ENCODE data around the gene SMLR1.

SMLR1 gene

GRCh38 chr6:130831607-130832006 lies 4.4 kb downstream of the SMLR1 start:
- no peak for ATAC-seq (replicated peaks; ENCODE audit: extremely low read depth, poor library complexity, severe bottlenecking)
- no peaks in the 10 kb centered on the region for H3K27me3 Mint-ChIP-seq
- no peaks in the 10 kb centered on the region for H3K36me3 Mint-ChIP-seq (ENCODE audit: insufficient read depth)
- no peak overlapping the region for H3K27ac Mint-ChIP-seq (ENCODE audit: low read depth)
- no peaks in the 10 kb centered on the region for H3K9me3 Mint-ChIP-seq
- H3K4me3 Mint-ChIP-seq, result no peak overlapping the region
- DNase-seq (ENCODE audit: low spot score in 2 of 2), result no peak
- H3K4me1 Mint-ChIP-seq, result no peaks in the 10 kb centered on the region

- H3K27ac Mint-ChIP-seq (ENCODE audit: low read depth), result no peak overlapping the region
Measured at GRCh38 chr6:130833569-130833968, 6.4 kb downstream of the SMLR1 start.

GRCh38 chr6:130834482-130835251 lies 7.5 kb downstream of the SMLR1 start:
- no peaks in the 10 kb centered on the region for H3K4me1 Mint-ChIP-seq
- H3K4me3 Mint-ChIP-seq, result no peak overlapping the region
- no peaks in the 10 kb centered on the region for H3K9me3 Mint-ChIP-seq
- no peak for DNase-seq (ENCODE audit: low spot score in 2 of 2)
- ATAC-seq (replicated peaks; ENCODE audit: extremely low read depth, poor library complexity, severe bottlenecking), result no peak
- H3K27ac Mint-ChIP-seq (ENCODE audit: low read depth), result no peak overlapping the region
- H3K27me3 Mint-ChIP-seq, result no peaks in the 10 kb centered on the region
- no peaks in the 10 kb centered on the region for H3K36me3 Mint-ChIP-seq (ENCODE audit: insufficient read depth)

More at GRCh38 chr6:130833569-130833968, 6.4 kb downstream of the SMLR1 start:
- Mint-ChIP-seq H3K9me3 (no peaks in the 10 kb centered on the region), H3K4me3 (no peak overlapping the region), H3K36me3 (ENCODE audit: insufficient read depth) (no peaks in the 10 kb centered on the region), H3K4me1 (no peaks in the 10 kb centered on the region), H3K27me3 (no peaks in the 10 kb centered on the region)
- DNase-seq (ENCODE audit: low spot score in 2 of 2) (no peak), ATAC-seq (replicated peaks; ENCODE audit: extremely low read depth, poor library complexity, severe bottlenecking) (no peak)

- ATAC-seq (replicated peaks; ENCODE audit: extremely low read depth, poor library complexity, severe bottlenecking) (no peak), DNase-seq (ENCODE audit: low spot score in 2 of 2) (no peak)
- H3K4me1 Mint-ChIP-seq, result no peaks in the 10 kb centered on the region
- H3K27me3 Mint-ChIP-seq, result no peaks in the 10 kb centered on the region
- H3K27ac Mint-ChIP-seq (ENCODE audit: low read depth), result no peak overlapping the region
- H3K4me3 Mint-ChIP-seq, result no peak overlapping the region
- no peaks in the 10 kb centered on the region for H3K9me3 Mint-ChIP-seq
- no peaks in the 10 kb centered on the region for H3K36me3 Mint-ChIP-seq (ENCODE audit: insufficient read depth)
Measured at GRCh38 chr6:130836055-130836640, 8.9 kb downstream of the SMLR1 start.

GRCh38 chr6:130837067-130837466 lies 9.9 kb downstream of the SMLR1 start:
- no peaks in the 10 kb centered on the region for H3K27me3 Mint-ChIP-seq
- no peak for DNase-seq (ENCODE audit: low spot score in 2 of 2)

GRCh38 chr6:130838250-130838860 lies 11.1 kb downstream of the SMLR1 start:
- no peak for DNase-seq (ENCODE audit: low spot score in 2 of 2)
- Mint-ChIP-seq H3K36me3 (ENCODE audit: insufficient read depth) (no peaks in the 10 kb centered on the region), H3K27me3 (no peaks in the 10 kb centered on the region), H3K27ac (ENCODE audit: low read depth) (no peak overlapping the region), H3K9me3 (no peaks in the 10 kb centered on the region), H3K4me1 (no peaks in the 10 kb centered on the region), H3K4me3 (no peak overlapping the region)
- no peak for ATAC-seq (replicated peaks; ENCODE audit: extremely low read depth, poor library complexity, severe bottlenecking)

More at GRCh38 chr6:130837067-130837466, 9.9 kb downstream of the SMLR1 start:
- Mint-ChIP-seq H3K9me3 (no peaks in the 10 kb centered on the region), H3K4me1 (no peaks in the 10 kb centered on the region), H3K4me3 (no peak overlapping the region), H3K27ac (ENCODE audit: low read depth) (no peak overlapping the region), H3K36me3 (ENCODE audit: insufficient read depth) (no peaks in the 10 kb centered on the region)
- no peak for ATAC-seq (replicated peaks; ENCODE audit: extremely low read depth, poor library complexity, severe bottlenecking)

GRCh38 chr6:130838951-130839350 lies 11.7 kb downstream of the SMLR1 start:
- H3K4me1 Mint-ChIP-seq, result no peaks in the 10 kb centered on the region

GRCh38 chr6:130839379-130839778 lies 12.2 kb downstream of the SMLR1 start:
- DNase-seq (ENCODE audit: low spot score in 2 of 2) (no peak), ATAC-seq (replicated peaks; ENCODE audit: extremely low read depth, poor library complexity, severe bottlenecking) (no peak)
- no peak overlapping the region for H3K4me3 Mint-ChIP-seq
- no peaks in the 10 kb centered on the region for H3K36me3 Mint-ChIP-seq (ENCODE audit: insufficient read depth)
- no peaks in the 10 kb centered on the region for H3K9me3 Mint-ChIP-seq
- H3K27me3 Mint-ChIP-seq, result no peaks in the 10 kb centered on the region
- no peak overlapping the region for H3K27ac Mint-ChIP-seq (ENCODE audit: low read depth)
- no peaks in the 10 kb centered on the region for H3K4me1 Mint-ChIP-seq

More at GRCh38 chr6:130838951-130839350, 11.7 kb downstream of the SMLR1 start:
- H3K9me3 Mint-ChIP-seq, result no peaks in the 10 kb centered on the region
- H3K27ac Mint-ChIP-seq (ENCODE audit: low read depth), result no peak overlapping the region
- H3K4me3 Mint-ChIP-seq, result no peak overlapping the region
- no peaks in the 10 kb centered on the region for H3K36me3 Mint-ChIP-seq (ENCODE audit: insufficient read depth)
- no peaks in the 10 kb centered on the region for H3K27me3 Mint-ChIP-seq
- ATAC-seq (replicated peaks; ENCODE audit: extremely low read depth, poor library complexity, severe bottlenecking) (no peak), DNase-seq (ENCODE audit: low spot score in 2 of 2) (no peak)

GRCh38 chr6:130840050-130840449 lies 12.8 kb downstream of the SMLR1 start:
- no peaks in the 10 kb centered on the region for H3K27me3 Mint-ChIP-seq
- H3K4me3 Mint-ChIP-seq, result no peak overlapping the region
- H3K36me3 Mint-ChIP-seq (ENCODE audit: insufficient read depth), result no peaks in the 10 kb centered on the region
- no peaks in the 10 kb centered on the region for H3K4me1 Mint-ChIP-seq
- DNase-seq (ENCODE audit: low spot score in 2 of 2), result no peak
- no peaks in the 10 kb centered on the region for H3K9me3 Mint-ChIP-seq
- H3K27ac Mint-ChIP-seq (ENCODE audit: low read depth), result no peak overlapping the region
- no peak for ATAC-seq (replicated peaks; ENCODE audit: extremely low read depth, poor library complexity, severe bottlenecking)

GRCh38 chr6:130841128-130841728 lies 14.0 kb downstream of the SMLR1 start:
- Mint-ChIP-seq H3K4me1 (no peaks in the 10 kb centered on the region), H3K36me3 (ENCODE audit: insufficient read depth) (no peaks in the 10 kb centered on the region), H3K9me3 (no peaks in the 10 kb centered on the region), H3K27ac (ENCODE audit: low read depth) (no peak overlapping the region), H3K4me3 (no peak overlapping the region), H3K27me3 (no peaks in the 10 kb centered on the region)
- DNase-seq (ENCODE audit: low spot score in 2 of 2), result no peak
- ATAC-seq (replicated peaks; ENCODE audit: extremely low read depth, poor library complexity, severe bottlenecking), result no peak

GRCh38 chr6:130843575-130844320 lies 16.5 kb downstream of the SMLR1 start:
- no peaks in the 10 kb centered on the region for H3K9me3 Mint-ChIP-seq
- H3K36me3 Mint-ChIP-seq (ENCODE audit: insufficient read depth), result no peaks in the 10 kb centered on the region
- DNase-seq (ENCODE audit: low spot score in 2 of 2) (no peak), ATAC-seq (replicated peaks; ENCODE audit: extremely low read depth, poor library complexity, severe bottlenecking) (peak; percentile 56)
- no peak overlapping the region for H3K27ac Mint-ChIP-seq (ENCODE audit: low read depth)
- H3K4me1 Mint-ChIP-seq, result no peaks in the 10 kb centered on the region
- no peak overlapping the region for H3K4me3 Mint-ChIP-seq
- H3K27me3 Mint-ChIP-seq, result no peaks in the 10 kb centered on the region

- Mint-ChIP-seq H3K27me3 (no peaks in the 10 kb centered on the region), H3K27ac (ENCODE audit: low read depth) (no peak overlapping the region), H3K4me3 (no peak overlapping the region), H3K4me1 (no peaks in the 10 kb centered on the region), H3K36me3 (ENCODE audit: insufficient read depth) (no peaks in the 10 kb centered on the region), H3K9me3 (no peaks in the 10 kb centered on the region)
- ATAC-seq (replicated peaks; ENCODE audit: extremely low read depth, poor library complexity, severe bottlenecking) (no peak), DNase-seq (ENCODE audit: low spot score in 2 of 2) (no peak)
Measured at GRCh38 chr6:130846501-130846900, 19.3 kb downstream of the SMLR1 start.

Measured in central memory CD8-positive, alpha-beta T cell (primary cell).